Activated T-cell treated with anti-CD3 and anti-CD28 coated beads for 1 hour (primary cell): Measurements from ENCODE around the gene PNPLA3.
"Not testable (repeated sequence)": the region's sequence is repeated elsewhere in the genome, so short reads cannot be mapped to it uniquely, and the experiment has no call there.

Experiments used
- DNase-seq: peaks from one replicate; pipeline ENCODE4 v3.0.0-alpha.2; 2020; ENCODE audit warnings: low read depth

Gene PNPLA3

DNA sequence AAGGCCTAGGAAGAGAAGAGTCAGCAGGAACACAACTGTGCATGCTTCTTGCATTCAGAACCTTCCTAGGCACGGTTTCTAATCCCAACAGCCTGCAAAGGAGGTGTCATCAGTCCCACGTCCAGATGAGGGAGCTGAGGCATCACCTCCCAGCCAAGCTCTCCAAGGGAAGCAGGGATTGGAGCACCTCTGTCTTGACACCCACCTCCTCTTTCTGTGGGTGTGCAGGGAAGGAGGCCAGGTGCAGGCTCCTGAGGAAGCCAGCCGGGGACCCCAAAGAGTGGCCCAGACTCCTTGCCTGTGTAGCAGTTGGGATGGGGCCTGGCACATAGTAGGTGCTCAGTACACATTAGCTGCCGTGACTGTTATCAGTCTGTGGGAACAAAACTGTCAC lies 33.7 kb upstream of the PNPLA3 start:
- no peak for DNase-seq

GRCh38 chr22:43890901-43891331 lies 32.7 kb upstream of the PNPLA3 start:
- no peak for DNase-seq

- no peak for DNase-seq
Observed at GRCh38 chr22:43891360-43892182, 32.0 kb upstream of the PNPLA3 start, which contains the start of gene PNPLA5. PNPLA5 (minus strand) TSS chr22:43892013; CDS start chr22:43891880, 133 bp downstream.

- no peak for DNase-seq
Observed at GRCh38 chr22:43892183-43892894, 31.3 kb upstream of the PNPLA3 start.

- DNase-seq = no peak
Observed at GRCh38 chr22:43893266-43893665, 30.3 kb upstream of the PNPLA3 start.

DNA sequence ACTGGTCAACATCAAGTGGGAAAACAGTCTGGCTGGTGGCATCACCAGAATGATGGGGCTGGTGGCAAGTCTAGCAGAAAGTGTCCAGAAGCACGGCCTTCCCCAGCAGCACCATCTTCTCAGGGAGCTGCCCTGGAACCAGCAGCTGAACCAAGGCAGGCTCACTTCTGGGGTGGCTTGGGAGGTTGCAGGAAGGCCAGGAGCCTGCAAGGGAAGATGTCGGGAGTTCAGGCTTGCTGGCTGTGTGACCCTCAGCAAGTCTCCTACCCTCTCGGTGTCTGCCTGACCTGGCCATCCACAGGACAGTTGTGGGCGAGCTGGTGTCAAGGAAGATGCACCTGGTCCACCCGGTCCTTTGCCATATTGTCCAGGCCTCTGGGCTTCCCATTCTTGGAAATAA lies 29.5 kb upstream of the PNPLA3 start:
- DNase-seq = no peak

- no peak for DNase-seq
Observed at GRCh38 chr22:43895986-43896645, 27.5 kb upstream of the PNPLA3 start.

- no peak for DNase-seq
Observed at GRCh38 chr22:43897751-43898261, 25.8 kb upstream of the PNPLA3 start.

GRCh38 chr22:43900206-43900605 lies 23.4 kb upstream of the PNPLA3 start:
- no peak for DNase-seq

- DNase-seq = no peak
Observed at GRCh38 chr22:43901976-43902643, 21.5 kb upstream of the PNPLA3 start.

GRCh38 chr22:43903033-43903432 lies 20.6 kb upstream of the PNPLA3 start:
- not testable (repeated sequence) for DNase-seq

DNA sequence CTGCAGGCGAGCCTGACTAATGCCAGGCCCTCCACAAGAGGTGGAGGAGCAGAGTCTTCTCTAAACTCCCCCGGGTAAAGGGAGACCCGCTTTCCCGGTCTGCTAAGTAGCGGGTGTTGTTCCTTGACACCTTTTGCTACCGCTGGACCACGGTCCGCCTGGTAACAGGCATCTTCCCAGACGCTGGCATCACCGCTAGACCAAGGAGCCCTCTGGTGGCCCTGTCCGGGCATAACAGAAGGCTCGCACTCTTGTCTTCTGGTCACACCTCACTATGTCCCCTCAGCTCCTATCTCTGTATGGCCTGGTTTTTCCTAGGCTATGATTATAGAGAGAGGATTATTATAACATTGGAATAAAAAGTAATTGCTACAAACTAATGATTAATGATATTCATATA lies 19.2 kb upstream of the PNPLA3 start:
- DNase-seq = not testable (repeated sequence)

DNA sequence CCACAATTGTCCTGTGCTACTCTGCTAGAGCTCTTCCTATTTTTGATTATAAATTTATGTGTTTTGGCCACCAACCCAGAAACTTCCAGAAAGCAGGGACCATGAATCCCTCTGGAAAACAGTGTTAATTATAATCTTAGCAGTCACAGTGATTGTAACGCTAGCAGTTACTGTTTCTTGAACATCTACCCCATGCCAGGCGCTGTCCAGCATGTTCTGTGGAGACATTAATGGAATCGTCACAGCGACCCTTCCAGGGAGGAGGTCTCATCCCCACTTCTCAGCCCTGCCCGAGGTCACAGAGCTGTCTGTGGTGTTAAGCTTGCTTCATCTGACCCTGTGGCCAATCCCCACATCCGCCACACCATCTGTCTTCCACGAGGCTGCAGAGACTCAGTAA lies 17.9 kb upstream of the PNPLA3 start:
- no peak for DNase-seq

DNA sequence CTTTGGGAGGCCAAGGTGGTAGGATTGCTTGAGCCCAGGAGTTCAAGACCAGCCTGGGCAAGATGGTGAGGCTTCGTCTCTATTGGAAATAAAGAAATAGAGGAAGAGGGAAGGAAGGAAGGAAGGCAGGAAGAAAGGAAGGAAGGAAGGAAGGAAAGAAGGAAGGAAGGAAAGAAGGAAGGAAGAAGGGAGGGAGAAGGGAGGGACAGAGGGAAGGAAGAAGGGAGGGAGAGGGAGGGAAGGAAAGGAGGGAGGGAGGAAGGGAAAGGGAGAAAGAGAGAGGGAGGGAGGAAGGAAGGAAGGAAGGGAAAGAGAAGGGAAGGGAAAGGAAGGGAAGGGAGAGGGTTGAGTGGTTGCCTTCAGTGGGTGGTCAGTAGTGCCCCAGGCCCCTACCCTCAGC lies 13.9 kb upstream of the PNPLA3 start:
- DNase-seq = no peak

- DNase-seq = no peak
Observed at GRCh38 chr22:43910178-43910695, 13.4 kb upstream of the PNPLA3 start.

- no peak for DNase-seq
Observed at GRCh38 chr22:43911351-43911750, 12.3 kb upstream of the PNPLA3 start.

- no peak for DNase-seq
Observed at GRCh38 chr22:43917521-43917920, 6.1 kb upstream of the PNPLA3 start.

GRCh38 chr22:43919106-43919973 lies 4.3 kb upstream of the PNPLA3 start:
- no peak for DNase-seq

DNA sequence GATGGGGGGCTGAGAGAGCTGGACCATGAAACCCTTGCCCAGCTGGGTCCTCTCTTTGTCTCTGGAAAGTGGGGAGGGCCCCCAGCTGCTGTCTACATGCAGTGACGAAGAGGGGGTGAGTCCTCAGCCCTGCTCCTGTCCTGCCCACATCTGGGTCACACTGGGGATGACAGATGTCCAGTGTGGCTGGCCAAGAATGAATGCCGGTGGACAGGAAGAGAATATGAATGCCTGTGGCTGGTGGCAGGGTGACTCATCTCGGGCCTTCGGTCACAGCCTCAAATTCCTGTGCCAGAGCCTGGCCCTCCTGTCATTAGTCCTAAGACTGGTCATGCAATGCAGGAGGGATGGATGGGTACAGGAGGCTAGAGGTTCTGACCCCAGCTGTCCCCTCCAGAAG lies 2.2 kb upstream of the PNPLA3 start:
- no peak for DNase-seq

- no peak for DNase-seq
Observed at GRCh38 chr22:43922123-43922522, 1.5 kb upstream of the PNPLA3 start.

DNA sequence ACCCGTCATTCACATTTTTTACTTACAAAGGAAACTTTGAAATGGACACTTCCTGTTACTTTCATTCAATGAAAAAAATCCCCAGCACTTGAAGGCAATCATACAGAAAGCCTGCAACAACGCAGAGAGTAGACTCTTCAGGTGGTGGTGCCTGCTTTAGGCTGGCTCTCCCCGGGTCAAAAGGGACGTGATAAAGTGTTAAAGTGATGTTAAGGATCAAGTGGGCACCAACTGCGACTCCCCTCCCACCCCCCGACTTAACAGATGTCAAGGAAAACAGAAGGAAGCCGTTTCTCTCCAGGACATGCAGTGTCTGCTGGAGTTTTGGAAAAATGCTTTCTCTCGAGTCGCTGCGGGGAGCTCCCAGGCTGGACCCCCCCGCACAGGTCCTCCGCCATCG lies 414 bp upstream of the PNPLA3 start:
- DNase-seq = no peak
